ENCODE measurements around the gene N4BP2L2. TPM values are rescaled to one million over a fixed set of nuclear protein-coding genes. Genes with fewer than 3 reads are reported as not detected.

Gene N4BP2L2
- total and polyA plus RNA-seq, 8 donors: 25.5 to 232 (median 123) TPM

GRCh38 chr13:32553720-32554119, 15.1 kb upstream of the N4BP2L2 start:
- Histone ChIP-seq H3K4me3 (no peak overlapping the region), H3K36me3 (no peaks in the 10 kb centered on the region), H3K4me1 (no peaks in the 10 kb centered on the region), H3K27ac (no peak overlapping the region), H3K27me3 (no peaks in the 10 kb centered on the region), H3K9me3 (no peaks in the 10 kb centered on the region)
- TF ChIP-seq POLR2A (IDR thresholded peaks at IDR 0.05): no peak
- TF ChIP-seq, protein P1, sequence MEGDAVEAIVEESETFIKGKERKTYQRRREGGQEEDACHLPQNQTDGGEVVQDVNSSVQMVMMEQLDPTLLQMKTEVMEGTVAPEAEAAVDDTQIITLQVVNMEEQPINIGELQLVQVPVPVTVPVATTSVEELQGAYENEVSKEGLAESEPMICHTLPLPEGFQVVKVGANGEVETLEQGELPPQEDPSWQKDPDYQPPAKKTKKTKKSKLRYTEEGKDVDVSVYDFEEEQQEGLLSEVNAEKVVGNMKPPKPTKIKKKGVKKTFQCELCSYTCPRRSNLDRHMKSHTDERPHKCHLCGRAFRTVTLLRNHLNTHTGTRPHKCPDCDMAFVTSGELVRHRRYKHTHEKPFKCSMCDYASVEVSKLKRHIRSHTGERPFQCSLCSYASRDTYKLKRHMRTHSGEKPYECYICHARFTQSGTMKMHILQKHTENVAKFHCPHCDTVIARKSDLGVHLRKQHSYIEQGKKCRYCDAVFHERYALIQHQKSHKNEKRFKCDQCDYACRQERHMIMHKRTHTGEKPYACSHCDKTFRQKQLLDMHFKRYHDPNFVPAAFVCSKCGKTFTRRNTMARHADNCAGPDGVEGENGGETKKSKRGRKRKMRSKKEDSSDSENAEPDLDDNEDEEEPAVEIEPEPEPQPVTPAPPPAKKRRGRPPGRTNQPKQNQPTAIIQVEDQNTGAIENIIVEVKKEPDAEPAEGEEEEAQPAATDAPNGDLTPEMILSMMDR (IDR thresholded peaks at IDR 0.05): no peak
- no peak for TF ChIP-seq EP300 (IDR thresholded peaks at IDR 0.05)
- no peak for TF ChIP-seq POLR2AphosphoS5 (IDR thresholded peaks at IDR 0.05)
- intact Hi-C loops (cut with DNase I; ENCODE audit: low total_unique reads): no loop called here
- 84 to 100% (median 97%) methylated on average over 1 of the region's 1 CpG for WGBS, 5 donors
- no peak for DNase-seq

- intact Hi-C loops (cut with DNase I; ENCODE audit: low total_unique reads): no loop called here
- no peaks in the 10 kb centered on the region for H3K27me3 ChIP-seq
- TF ChIP-seq POLR2AphosphoS5 (IDR thresholded peaks at IDR 0.05) (no peak), EP300 (IDR thresholded peaks at IDR 0.05) (no peak), POLR2A (IDR thresholded peaks at IDR 0.05) (no peak)
- TF ChIP-seq, protein P1 (IDR thresholded peaks at IDR 0.05): no peak
- no peak overlapping the region for H3K4me3 ChIP-seq
- H3K27ac ChIP-seq: no peak overlapping the region
- H3K9me3 ChIP-seq: no peaks in the 10 kb centered on the region
- no peak for DNase-seq
- no peaks in the 10 kb centered on the region for H3K4me1 ChIP-seq
- no peaks in the 10 kb centered on the region for H3K36me3 ChIP-seq
- WGBS, 5 donors: 78 to 91% (median 83%) methylated on average over 3 of the region's 3 CpGs
Measured at GRCh38 chr13:32549788-32550187, 11.2 kb upstream of the N4BP2L2 start.

GRCh38 chr13:32548837-32549236, 10.2 kb upstream of the N4BP2L2 start:
- no peak overlapping the region for H3K4me3 ChIP-seq
- peak in 1 of 2 donors; percentile 20 for DNase-seq
- no peaks in the 10 kb centered on the region for H3K4me1 ChIP-seq
- intact Hi-C loops (cut with DNase I; ENCODE audit: low total_unique reads): no loop called here
- H3K9me3 ChIP-seq: no peaks in the 10 kb centered on the region
- TF ChIP-seq POLR2A (IDR thresholded peaks at IDR 0.05) (no peak), POLR2AphosphoS5 (IDR thresholded peaks at IDR 0.05) (no peak), EP300 (IDR thresholded peaks at IDR 0.05) (no peak)
- no peaks in the 10 kb centered on the region for H3K27me3 ChIP-seq
- H3K27ac ChIP-seq: peak overlapping the region in 1 of 5 donors; percentile 8
- 30 to 37% (median 33%) methylated on average over 2 of the region's 2 CpGs for whole genome bisulfite sequencing, 5 donors
- H3K36me3 ChIP-seq: no peaks in the 10 kb centered on the region

- Histone ChIP-seq H3K4me1 (no peaks in the 10 kb centered on the region), H3K27ac (no peak overlapping the region), H3K27me3 (no peaks in the 10 kb centered on the region), H3K36me3 (no peaks in the 10 kb centered on the region), H3K9me3 (no peaks in the 10 kb centered on the region), H3K4me3 (no peak overlapping the region)
- WGBS, 5 donors: 93 to 100% (median 100%) methylated on average over 2 of the region's 2 CpGs
- no peak for DNase-seq
- TF ChIP-seq POLR2A (IDR thresholded peaks at IDR 0.05): no peak
- no peak for TF ChIP-seq POLR2AphosphoS5 (IDR thresholded peaks at IDR 0.05)
- TF ChIP-seq, protein P1 (IDR thresholded peaks at IDR 0.05): no peak
- TF ChIP-seq EP300 (IDR thresholded peaks at IDR 0.05): no peak
- intact Hi-C loops (cut with DNase I; ENCODE audit: low total_unique reads): no loop called here
Measured at GRCh38 chr13:32545083-32545482, 6.5 kb upstream of the N4BP2L2 start.

GRCh38 chr13:32542221-32542620, 3.6 kb upstream of the N4BP2L2 start:
- intact Hi-C loops (cut with DNase I; ENCODE audit: low total_unique reads): no loop called here
- H3K27me3 ChIP-seq: no peaks in the 10 kb centered on the region
- TF ChIP-seq POLR2AphosphoS5 (IDR thresholded peaks at IDR 0.05): no peak
- TF ChIP-seq, protein P1 (IDR thresholded peaks at IDR 0.05): no peak
- no peak for TF ChIP-seq POLR2A (IDR thresholded peaks at IDR 0.05)
- no peak for TF ChIP-seq EP300 (IDR thresholded peaks at IDR 0.05)
- peaks cover 0 to 11% (median 6%) of the 10 kb centered on the region in 4 donors for H3K4me1 ChIP-seq
- H3K36me3 ChIP-seq: no peaks in the 10 kb centered on the region
- H3K4me3 ChIP-seq: no peak overlapping the region
- no peak for DNase-seq
- WGBS, 5 donors: 80 to 95% (median 89%) methylated on average over 2 of the region's 2 CpGs
- no peaks in the 10 kb centered on the region for H3K9me3 ChIP-seq
- no peak overlapping the region for H3K27ac ChIP-seq

All from stomach (tissue), 9 donors.